Femur (tissue), 1 donor: ENCODE measurements around the gene DPM3.
A peak's percentile ranks its signal among the peaks of the same experiment; 100 is the strongest.

ENCODE experiments used
- DNase-seq: peaks from one replicate; pipeline ENCODE4 v3.0.0-alpha.2; 2017

DPM3 gene

GRCh38 chr1:155092131-155092530, 48.2 kb downstream of the DPM3 start:
- DNase-seq: no peak

GRCh38 chr1:155091071-155092051, 49.0 kb downstream of the DPM3 start:
- DNase-seq: peak; percentile 85
